Fibroblast of lung (primary cell): Measurements from ENCODE around the gene DVL1.

Experiments
- EZH2 ChIP-seq: IDR thresholded peaks from 2 replicates; pipeline ENCODE4 v1.5.1; 2012; ENCODE audit warnings: low read length, control low read depth, mild to moderate bottlenecking; ENCODE audit errors: missing control alignments
- TF ChIP-seq, protein P1 (sequence below), 2 donors: IDR thresholded peaks in 1 of 2; conservative IDR thresholded peaks in 1 of 2; 1 replicate in 1 of 2; 2 replicates in 1 of 2; pipeline ENCODE4 v1.5.1; 2011 to 2012; ENCODE audit warnings: low read length in 2 of 2, control low read depth in 1 of 2, inconsistent platforms in 1 of 2, low read depth in 1 of 2, mild to moderate bottlenecking in 1 of 2

DNA sequence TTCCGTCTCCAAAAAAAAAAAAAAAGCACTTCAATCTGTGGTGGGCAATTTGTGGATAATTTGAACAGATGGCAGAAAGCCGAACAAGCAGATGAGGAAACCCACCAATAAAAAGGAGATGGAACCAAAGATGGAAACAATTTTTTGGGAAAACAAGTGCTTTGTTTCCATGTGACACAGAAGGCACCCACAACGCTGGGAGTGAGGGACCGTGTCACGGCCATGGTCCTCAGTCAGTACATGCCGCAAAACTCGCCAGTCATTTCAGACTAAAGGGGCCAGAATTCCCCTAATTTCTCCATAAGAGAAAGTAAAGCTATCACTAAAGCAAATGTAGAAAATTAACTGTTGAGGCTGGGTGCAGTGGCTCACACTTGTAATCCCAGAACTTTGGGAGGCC is 44.9 kb upstream of the DVL1 start:
- TF ChIP-seq, protein P1, sequence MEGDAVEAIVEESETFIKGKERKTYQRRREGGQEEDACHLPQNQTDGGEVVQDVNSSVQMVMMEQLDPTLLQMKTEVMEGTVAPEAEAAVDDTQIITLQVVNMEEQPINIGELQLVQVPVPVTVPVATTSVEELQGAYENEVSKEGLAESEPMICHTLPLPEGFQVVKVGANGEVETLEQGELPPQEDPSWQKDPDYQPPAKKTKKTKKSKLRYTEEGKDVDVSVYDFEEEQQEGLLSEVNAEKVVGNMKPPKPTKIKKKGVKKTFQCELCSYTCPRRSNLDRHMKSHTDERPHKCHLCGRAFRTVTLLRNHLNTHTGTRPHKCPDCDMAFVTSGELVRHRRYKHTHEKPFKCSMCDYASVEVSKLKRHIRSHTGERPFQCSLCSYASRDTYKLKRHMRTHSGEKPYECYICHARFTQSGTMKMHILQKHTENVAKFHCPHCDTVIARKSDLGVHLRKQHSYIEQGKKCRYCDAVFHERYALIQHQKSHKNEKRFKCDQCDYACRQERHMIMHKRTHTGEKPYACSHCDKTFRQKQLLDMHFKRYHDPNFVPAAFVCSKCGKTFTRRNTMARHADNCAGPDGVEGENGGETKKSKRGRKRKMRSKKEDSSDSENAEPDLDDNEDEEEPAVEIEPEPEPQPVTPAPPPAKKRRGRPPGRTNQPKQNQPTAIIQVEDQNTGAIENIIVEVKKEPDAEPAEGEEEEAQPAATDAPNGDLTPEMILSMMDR (conservative IDR thresholded peaks at IDR 0.05 in 1 of 2, IDR thresholded peaks at IDR 0.05 in 1 of 2; ENCODE audit: low read depth in 1 of 2, low read length in 2 of 2), result no peak
- TF ChIP-seq EZH2, result no peak
